DOHH2 (cell line): ENCODE measurements around the gene PIGH.

Source experiments
- H3F3A ChIP-seq: fragments of 200-600 bp; sonication (generic), shearing (Covaris generic); 2 replicates; pipeline ENCODE4 v1.6.0; 2016; ENCODE audit warnings: antibody characterized with exemption, mild to moderate bottlenecking; ENCODE audit not compliant: control insufficient read depth, insufficient read depth
- H3K27ac ChIP-seq: fragments of 200-600 bp; sonication (generic); 2 replicates; pipeline ENCODE4 v1.5.1; 2014; ENCODE audit warnings: low read depth, mild to moderate bottlenecking, low read length, moderate library complexity
- H3K27me3 ChIP-seq: fragments of 200-600 bp; sonication (generic); 2 replicates; pipeline ENCODE4 v1.6.1; 2014; ENCODE audit warnings: mild to moderate bottlenecking, low read length, mixed read lengths; ENCODE audit not compliant: control insufficient read depth
- H3K36me3 ChIP-seq: fragments of 200-600 bp; sonication (generic); 2 replicates; pipeline ENCODE4 v1.6.1; 2014; ENCODE audit warnings: mild to moderate bottlenecking, low read length, moderate library complexity, mixed read lengths; ENCODE audit not compliant: control insufficient read depth
- H3K4me1 ChIP-seq: fragments of 200-600 bp; sonication (generic); 2 replicates; pipeline ENCODE4 v1.6.1; 2014; ENCODE audit warnings: mild to moderate bottlenecking, low read length, mixed read lengths; ENCODE audit not compliant: control insufficient read depth
- H3K4me2 ChIP-seq: fragments of 200-600 bp; sonication (generic); 2 replicates; pipeline ENCODE4 v1.6.0; 2014; ENCODE audit warnings: mild to moderate bottlenecking, low read length, moderate library complexity
- H3K4me3 ChIP-seq: fragments of 200-600 bp; sonication (generic); 2 replicates; pipeline ENCODE4 v1.5.1; 2014; ENCODE audit warnings: mild to moderate bottlenecking, low read length, mixed read lengths
- H3K79me2 ChIP-seq: fragments of 200-600 bp; sonication (generic); 2 replicates; pipeline ENCODE4 v1.6.1; 2014; ENCODE audit warnings: mild to moderate bottlenecking, low read length, mixed read lengths; ENCODE audit not compliant: control insufficient read depth
- H3K9me2 ChIP-seq: fragments of 200-600 bp; sonication (generic); replicated peaks from 2 replicates; pipeline ENCODE4 v1.6.1; 2014; ENCODE audit warnings: mild to moderate bottlenecking, low read length, mixed read lengths; ENCODE audit not compliant: control insufficient read depth
- H3K9me3 ChIP-seq: fragments of 200-600 bp; sonication (generic); 2 replicates; pipeline ENCODE4 v1.6.1; 2014; ENCODE audit warnings: antibody characterized with exemption, low read length, mixed read lengths; ENCODE audit not compliant: control insufficient read depth, insufficient read depth
- H4K20me1 ChIP-seq: fragments of 200-600 bp; sonication (generic); 2 replicates; pipeline ENCODE4 v1.6.0; 2014; ENCODE audit warnings: low read depth, mild to moderate bottlenecking, antibody characterized with exemption, low read length, moderate library complexity; ENCODE audit not compliant: control insufficient read depth, insufficient read depth
- EZH2phosphoT487 ChIP-seq: fragments of 200-600 bp; sonication (generic); IDR thresholded peaks from 2 replicates; pipeline ENCODE4 v1.6.1; 2017; ENCODE audit warnings: borderline replicate concordance, mild to moderate bottlenecking, antibody characterized with exemption, low read length, moderate library complexity, mixed read lengths
- TF ChIP-seq, protein P1 (sequence below): fragments of 200-600 bp; sonication (generic); IDR thresholded peaks from one replicate; pipeline ENCODE4 v1.5.1; 2014; ENCODE audit warnings: antibody characterized with exemption, mild to moderate bottlenecking, low read depth, low read length; ENCODE audit not compliant: poor library complexity, severe bottlenecking

Gene PIGH

DNA sequence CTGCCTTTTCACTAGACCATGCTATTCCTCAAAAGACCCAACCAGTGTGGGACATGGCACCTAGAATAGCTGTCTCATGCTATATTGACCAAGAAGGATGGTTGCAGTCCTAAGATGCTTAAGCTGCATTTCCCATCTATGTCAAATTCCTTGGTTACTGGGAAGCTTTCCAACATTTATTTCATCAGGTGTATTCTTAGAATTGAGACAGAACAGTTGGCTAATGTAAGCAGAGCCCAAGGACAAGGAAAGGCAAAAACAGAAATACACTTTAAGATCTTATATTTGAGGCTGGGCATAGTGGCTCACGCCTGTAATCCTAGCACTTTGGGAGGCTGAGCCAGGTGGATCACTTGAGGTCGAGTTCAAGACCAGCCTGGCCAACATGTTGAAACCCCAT lies 44.4 kb upstream of the PIGH start:
- Histone ChIP-seq H4K20me1 (no peaks in the 10 kb centered on the region), H3K9me2 (no peaks in the 10 kb centered on the region), H3K9me3 (no peaks in the 10 kb centered on the region), H3F3A (no peaks in the 10 kb centered on the region), H3K36me3 (peaks cover 13% of the 10 kb centered on the region), H3K79me2 (no peaks in the 10 kb centered on the region), H3K27ac (no peak overlapping the region), H3K4me1 (no peaks in the 10 kb centered on the region), H3K4me3 (no peak overlapping the region), H3K27me3 (no peaks in the 10 kb centered on the region), H3K4me2 (no peak overlapping the region)
- TF ChIP-seq EZH2phosphoT487 = no peak
- TF ChIP-seq, protein P1, sequence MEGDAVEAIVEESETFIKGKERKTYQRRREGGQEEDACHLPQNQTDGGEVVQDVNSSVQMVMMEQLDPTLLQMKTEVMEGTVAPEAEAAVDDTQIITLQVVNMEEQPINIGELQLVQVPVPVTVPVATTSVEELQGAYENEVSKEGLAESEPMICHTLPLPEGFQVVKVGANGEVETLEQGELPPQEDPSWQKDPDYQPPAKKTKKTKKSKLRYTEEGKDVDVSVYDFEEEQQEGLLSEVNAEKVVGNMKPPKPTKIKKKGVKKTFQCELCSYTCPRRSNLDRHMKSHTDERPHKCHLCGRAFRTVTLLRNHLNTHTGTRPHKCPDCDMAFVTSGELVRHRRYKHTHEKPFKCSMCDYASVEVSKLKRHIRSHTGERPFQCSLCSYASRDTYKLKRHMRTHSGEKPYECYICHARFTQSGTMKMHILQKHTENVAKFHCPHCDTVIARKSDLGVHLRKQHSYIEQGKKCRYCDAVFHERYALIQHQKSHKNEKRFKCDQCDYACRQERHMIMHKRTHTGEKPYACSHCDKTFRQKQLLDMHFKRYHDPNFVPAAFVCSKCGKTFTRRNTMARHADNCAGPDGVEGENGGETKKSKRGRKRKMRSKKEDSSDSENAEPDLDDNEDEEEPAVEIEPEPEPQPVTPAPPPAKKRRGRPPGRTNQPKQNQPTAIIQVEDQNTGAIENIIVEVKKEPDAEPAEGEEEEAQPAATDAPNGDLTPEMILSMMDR = no peak

DNA sequence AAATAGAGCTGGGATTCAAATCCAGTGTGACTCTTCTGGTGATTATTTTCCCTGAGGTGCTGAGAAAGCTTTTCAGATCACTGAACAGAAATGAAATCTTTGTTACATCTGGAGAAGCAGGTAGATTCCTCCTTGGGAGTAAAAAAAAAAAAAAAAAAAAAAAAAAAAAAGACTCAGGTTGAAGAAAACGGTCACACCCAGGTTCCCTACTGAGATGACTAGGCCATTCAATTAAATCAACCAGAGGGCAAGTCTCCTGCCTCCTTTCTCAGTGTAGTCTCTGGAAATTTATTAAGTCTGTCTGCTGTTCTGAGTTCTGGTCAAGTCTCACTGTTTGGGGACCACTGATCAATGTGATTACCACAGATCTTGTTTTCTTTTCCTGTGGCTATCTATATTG lies 43.6 kb upstream of the PIGH start:
- Histone ChIP-seq H3K27me3 (no peaks in the 10 kb centered on the region), H3K4me2 (no peak overlapping the region), H3K4me3 (no peak overlapping the region), H4K20me1 (no peaks in the 10 kb centered on the region), H3K9me3 (no peaks in the 10 kb centered on the region), H3K36me3 (peaks cover 6% of the 10 kb centered on the region), H3K79me2 (no peaks in the 10 kb centered on the region), H3K9me2 (no peaks in the 10 kb centered on the region), H3F3A (no peaks in the 10 kb centered on the region), H3K27ac (no peak overlapping the region), H3K4me1 (no peaks in the 10 kb centered on the region)
- TF ChIP-seq EZH2phosphoT487 = no peak
- TF ChIP-seq, protein P1 = no peak

GRCh38 chr14:67641902-67642749 lies 42.1 kb upstream of the PIGH start:
- Histone ChIP-seq H3K4me3 (no peak overlapping the region), H3K27me3 (no peaks in the 10 kb centered on the region), H3K9me3 (no peaks in the 10 kb centered on the region), H3K9me2 (no peaks in the 10 kb centered on the region), H3K79me2 (no peaks in the 10 kb centered on the region), H3K36me3 (peaks cover 5% of the 10 kb centered on the region; the same call in 1 of the 2 replicates), H4K20me1 (no peaks in the 10 kb centered on the region), H3K27ac (no peak overlapping the region), H3F3A (no peaks in the 10 kb centered on the region), H3K4me2 (no peak overlapping the region), H3K4me1 (no peaks in the 10 kb centered on the region)
- TF ChIP-seq, protein P1 = no peak
- no peak for TF ChIP-seq EZH2phosphoT487
